ENCODE data around the gene SLC66A2. TPM values are rescaled to one million over a fixed set of nuclear protein-coding genes. Genes with fewer than 3 reads are reported as not detected.

The SLC66A2 gene
- total RNA-seq, 1 donor from 2014 or later = 30.5 TPM

GRCh38 chr18:79938196-79938595, 13.3 kb downstream of the SLC66A2 start:
- DNase-seq (ENCODE audit: low read depth) = no peak
- Histone ChIP-seq H3K27me3 (ENCODE audit: control insufficient read depth, insufficient read depth, low read length) (no peaks in the 10 kb centered on the region), H3K4me3 (ENCODE audit: low read depth, low read length) (no peak overlapping the region), H3K36me3 (ENCODE audit: control insufficient read depth, insufficient read depth, low read length) (peaks cover 1% of the 10 kb centered on the region)
- TF ChIP-seq CTCF (IDR thresholded peaks at IDR 0.05; ENCODE audit: insufficient read depth, low read length, poor library complexity, severe bottlenecking) = no peak

DNA sequence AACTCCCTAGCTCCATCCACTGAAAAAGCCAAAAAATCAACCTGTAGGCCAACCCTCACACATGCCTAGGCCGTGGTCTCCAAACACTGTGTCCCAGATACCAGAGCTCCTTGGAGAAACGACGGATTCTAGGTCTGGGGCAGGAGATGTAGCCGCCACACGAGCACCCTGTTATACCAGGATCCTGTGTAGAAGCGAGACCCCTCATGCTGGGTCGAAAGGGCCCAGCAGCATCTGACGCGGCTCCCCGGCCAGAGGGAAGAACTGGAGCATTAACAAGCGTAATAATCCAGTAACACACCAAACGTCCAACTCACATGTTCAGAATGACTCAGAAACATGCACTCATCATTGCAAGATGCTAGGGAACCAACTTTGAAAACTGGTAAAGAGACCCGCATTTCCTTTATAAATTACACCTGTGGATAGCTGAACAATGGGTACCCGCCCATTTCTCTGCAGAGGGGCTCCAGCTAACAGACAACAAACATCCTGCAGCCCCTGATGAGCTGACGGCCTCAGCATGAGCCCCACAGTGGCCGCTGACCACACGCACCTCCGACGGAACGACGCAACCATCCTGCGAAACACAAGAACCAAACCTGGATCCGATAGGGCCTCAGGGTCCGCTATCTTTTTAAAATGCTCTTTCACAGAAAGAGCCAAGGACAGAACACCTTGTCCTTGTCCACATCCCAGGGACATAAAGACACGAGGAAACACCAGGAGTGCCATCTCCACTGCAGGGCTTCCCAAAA, 14.2 kb downstream of the SLC66A2 start:
- no peak for TF ChIP-seq CTCF (IDR thresholded peaks at IDR 0.05; ENCODE audit: insufficient read depth, low read length, poor library complexity, severe bottlenecking)
- Histone ChIP-seq H3K36me3 (ENCODE audit: control insufficient read depth, insufficient read depth, low read length) (peaks cover 1% of the 10 kb centered on the region), H3K27me3 (ENCODE audit: control insufficient read depth, insufficient read depth, low read length) (no peaks in the 10 kb centered on the region), H3K4me3 (ENCODE audit: low read depth, low read length) (no peak overlapping the region)
- no peak for DNase-seq (ENCODE audit: low read depth)

DNA sequence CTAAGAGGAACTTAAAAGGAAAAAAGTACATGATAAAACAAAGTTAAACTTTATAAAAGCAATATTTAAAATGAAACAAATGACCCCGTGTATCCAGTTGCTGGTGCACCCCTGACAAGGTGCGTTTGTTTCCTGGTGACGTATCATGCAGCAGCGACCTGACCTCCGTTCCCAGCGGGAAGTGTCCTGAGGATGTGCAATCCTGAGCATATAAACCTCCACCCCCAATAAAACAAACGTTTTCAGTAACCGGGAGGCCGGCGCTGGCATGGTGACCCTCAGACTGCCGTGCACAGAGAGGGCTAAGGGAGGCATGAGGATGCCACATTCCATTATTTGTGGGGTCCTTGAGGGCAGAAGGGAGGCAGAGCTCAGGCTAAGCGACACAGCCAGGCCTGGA, 14.8 kb downstream of the SLC66A2 start:
- no peak for DNase-seq (ENCODE audit: low read depth)
- Histone ChIP-seq H3K4me3 (ENCODE audit: low read depth, low read length) (no peak overlapping the region), H3K36me3 (ENCODE audit: control insufficient read depth, insufficient read depth, low read length) (peaks cover 1% of the 10 kb centered on the region), H3K27me3 (ENCODE audit: control insufficient read depth, insufficient read depth, low read length) (no peaks in the 10 kb centered on the region)
- no peak for TF ChIP-seq CTCF (IDR thresholded peaks at IDR 0.05; ENCODE audit: insufficient read depth, low read length, poor library complexity, severe bottlenecking)

DNA sequence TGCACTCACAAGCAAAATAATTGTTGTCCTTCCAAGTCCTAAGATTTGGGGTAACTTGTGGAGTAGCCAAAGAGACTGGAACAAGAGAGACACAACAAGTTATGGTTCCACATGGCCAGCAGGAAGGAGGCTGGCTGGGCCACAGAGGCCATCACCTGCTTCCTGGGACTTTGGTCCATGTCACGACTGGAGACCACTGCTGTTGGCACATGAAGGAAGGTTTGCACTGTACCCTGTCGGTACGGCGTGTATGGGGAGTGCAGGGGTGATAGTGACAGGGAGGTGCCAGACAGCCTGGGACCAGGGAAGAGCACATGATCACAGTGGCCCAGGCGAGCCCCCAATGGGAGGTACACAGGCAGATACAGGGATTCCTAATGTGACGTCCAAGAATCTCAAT, 15.5 kb downstream of the SLC66A2 start:
- no peak for TF ChIP-seq CTCF (IDR thresholded peaks at IDR 0.05; ENCODE audit: insufficient read depth, low read length, poor library complexity, severe bottlenecking)
- Histone ChIP-seq H3K36me3 (ENCODE audit: control insufficient read depth, insufficient read depth, low read length) (peaks cover 1% of the 10 kb centered on the region), H3K4me3 (ENCODE audit: low read depth, low read length) (no peak overlapping the region), H3K27me3 (ENCODE audit: control insufficient read depth, insufficient read depth, low read length) (no peaks in the 10 kb centered on the region)
- DNase-seq (ENCODE audit: low read depth) = no peak

DNA sequence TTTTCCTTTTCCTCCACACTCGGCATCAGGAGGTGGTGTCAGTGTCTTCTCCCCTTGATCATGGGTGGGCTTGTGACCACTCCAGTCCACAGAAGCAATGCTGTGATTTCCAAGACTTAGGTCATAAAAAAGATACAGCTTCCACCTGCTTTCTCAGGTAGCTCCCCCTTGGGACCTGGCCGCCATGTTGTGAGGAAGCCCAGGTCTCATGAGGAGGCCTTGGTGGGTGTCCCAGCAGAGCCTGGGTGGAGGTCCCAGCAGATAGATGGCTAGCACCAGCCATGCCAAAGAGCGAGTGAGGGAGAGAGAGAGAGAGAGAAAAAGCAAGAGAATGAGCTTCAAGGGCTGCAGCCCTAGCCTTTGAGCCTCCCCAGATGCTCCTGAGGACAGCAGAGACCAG, 16.0 kb downstream of the SLC66A2 start:
- no peak for TF ChIP-seq CTCF (IDR thresholded peaks at IDR 0.05; ENCODE audit: insufficient read depth, low read length, poor library complexity, severe bottlenecking)
- Histone ChIP-seq H3K36me3 (ENCODE audit: control insufficient read depth, insufficient read depth, low read length) (peaks cover 1% of the 10 kb centered on the region), H3K27me3 (ENCODE audit: control insufficient read depth, insufficient read depth, low read length) (no peaks in the 10 kb centered on the region), H3K4me3 (ENCODE audit: low read depth, low read length) (no peak overlapping the region)
- no peak for DNase-seq (ENCODE audit: low read depth)

DNA sequence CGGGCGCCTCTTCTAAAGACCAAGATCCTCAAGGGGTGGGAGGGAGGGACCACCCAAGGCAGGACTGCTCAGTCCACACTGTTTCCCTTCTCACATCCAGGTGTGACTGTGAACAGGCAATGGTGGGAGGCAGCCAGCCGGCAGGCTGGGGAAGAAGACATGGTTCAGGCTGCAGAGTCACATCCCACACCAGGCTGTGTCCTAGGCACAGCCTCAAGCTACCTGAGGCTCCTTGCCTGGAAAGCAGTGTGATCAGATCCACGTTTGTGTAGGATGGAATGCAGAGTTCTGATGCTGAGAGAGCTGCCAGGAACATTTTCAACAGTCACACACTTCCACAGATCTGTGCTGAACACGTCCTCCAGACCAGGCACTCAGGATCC, 16.4 kb downstream of the SLC66A2 start:
- Histone ChIP-seq H3K4me3 (ENCODE audit: low read depth, low read length) (no peak overlapping the region), H3K27me3 (ENCODE audit: control insufficient read depth, insufficient read depth, low read length) (no peaks in the 10 kb centered on the region), H3K36me3 (ENCODE audit: control insufficient read depth, insufficient read depth, low read length) (peaks cover 1% of the 10 kb centered on the region)
- no peak for TF ChIP-seq CTCF (IDR thresholded peaks at IDR 0.05; ENCODE audit: insufficient read depth, low read length, poor library complexity, severe bottlenecking)
- DNase-seq (ENCODE audit: low read depth) = no peak
